Measurements from ENCODE around the gene LGALSL.

Gene LGALSL

DNA sequence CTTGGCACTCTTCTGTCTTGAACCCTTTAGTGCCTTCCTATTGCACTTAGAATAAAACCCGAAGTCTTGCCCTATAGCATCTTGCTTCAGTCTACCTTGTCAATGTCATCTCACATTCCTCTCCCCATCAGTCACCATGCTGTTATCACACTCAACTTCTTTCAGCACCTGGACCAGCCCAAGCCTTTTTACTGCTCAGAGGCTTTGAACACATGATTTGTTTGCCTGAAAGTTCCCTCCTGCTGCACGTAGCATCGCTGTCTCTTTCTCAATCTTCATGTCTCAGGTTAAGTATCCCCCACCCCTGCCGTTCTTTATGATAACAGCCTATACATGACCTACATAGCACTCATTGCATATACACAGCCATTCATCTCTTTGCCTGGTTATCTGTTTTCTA, 41.3 kb upstream of the LGALSL start:
- TF ChIP-seq, protein P1, sequence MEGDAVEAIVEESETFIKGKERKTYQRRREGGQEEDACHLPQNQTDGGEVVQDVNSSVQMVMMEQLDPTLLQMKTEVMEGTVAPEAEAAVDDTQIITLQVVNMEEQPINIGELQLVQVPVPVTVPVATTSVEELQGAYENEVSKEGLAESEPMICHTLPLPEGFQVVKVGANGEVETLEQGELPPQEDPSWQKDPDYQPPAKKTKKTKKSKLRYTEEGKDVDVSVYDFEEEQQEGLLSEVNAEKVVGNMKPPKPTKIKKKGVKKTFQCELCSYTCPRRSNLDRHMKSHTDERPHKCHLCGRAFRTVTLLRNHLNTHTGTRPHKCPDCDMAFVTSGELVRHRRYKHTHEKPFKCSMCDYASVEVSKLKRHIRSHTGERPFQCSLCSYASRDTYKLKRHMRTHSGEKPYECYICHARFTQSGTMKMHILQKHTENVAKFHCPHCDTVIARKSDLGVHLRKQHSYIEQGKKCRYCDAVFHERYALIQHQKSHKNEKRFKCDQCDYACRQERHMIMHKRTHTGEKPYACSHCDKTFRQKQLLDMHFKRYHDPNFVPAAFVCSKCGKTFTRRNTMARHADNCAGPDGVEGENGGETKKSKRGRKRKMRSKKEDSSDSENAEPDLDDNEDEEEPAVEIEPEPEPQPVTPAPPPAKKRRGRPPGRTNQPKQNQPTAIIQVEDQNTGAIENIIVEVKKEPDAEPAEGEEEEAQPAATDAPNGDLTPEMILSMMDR (IDR thresholded peaks at IDR 0.05; ENCODE audit: control extremely low read depth, extremely low read depth, low read depth, missing control alignments), result no peak
- no peak for DNase-seq (ENCODE audit: extremely low spot score)

DNA sequence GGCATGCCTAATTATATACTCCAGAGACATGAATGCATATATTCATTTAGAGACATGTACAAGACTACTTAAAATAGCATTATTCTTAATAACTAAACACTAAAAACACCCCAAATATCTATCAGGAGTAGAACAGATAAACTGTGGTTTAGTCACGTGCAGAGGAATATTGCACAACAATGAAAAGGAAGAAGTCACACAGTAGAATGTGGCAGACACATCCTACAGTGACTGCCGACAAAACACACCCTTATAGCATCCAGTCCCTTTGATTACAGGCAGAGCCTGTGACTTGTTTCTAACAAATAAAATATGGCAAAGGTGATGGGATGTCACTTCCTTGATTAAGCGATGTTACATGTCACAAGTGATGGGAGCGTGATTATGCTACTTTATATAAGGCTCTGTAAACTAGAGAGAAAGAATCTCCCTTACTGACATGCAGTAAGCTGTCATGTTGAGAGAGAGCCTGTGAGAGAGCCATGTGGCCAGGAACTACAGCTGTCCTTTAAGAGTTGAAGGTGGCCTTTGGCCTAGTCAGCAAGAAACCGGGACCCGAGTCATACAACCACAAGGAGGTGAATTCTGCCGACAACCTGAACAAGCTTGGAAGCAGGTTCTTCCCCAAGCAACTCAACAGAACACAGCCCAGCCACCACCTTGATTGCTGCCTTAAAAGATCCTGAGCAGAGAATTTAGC, 39.1 kb upstream of the LGALSL start:
- no peak for DNase-seq (ENCODE audit: extremely low spot score)
- ChIA-PET CTCF (interaction anchor here (1.0 kb wide), 1 partner anchor 22 kb away, joined by 3 read pairs; no protein-coding TSS in a partner anchor), POLR2A (no interaction called here)
- TF ChIP-seq, protein P1 (IDR thresholded peaks at IDR 0.05; ENCODE audit: control extremely low read depth, extremely low read depth, low read depth, missing control alignments), result no peak

More for the DNA sequence above, 41.3 kb upstream of the LGALSL start:
- CTCF ChIA-PET, result no interaction called here
- POLR2A ChIA-PET, result no interaction called here

DNA sequence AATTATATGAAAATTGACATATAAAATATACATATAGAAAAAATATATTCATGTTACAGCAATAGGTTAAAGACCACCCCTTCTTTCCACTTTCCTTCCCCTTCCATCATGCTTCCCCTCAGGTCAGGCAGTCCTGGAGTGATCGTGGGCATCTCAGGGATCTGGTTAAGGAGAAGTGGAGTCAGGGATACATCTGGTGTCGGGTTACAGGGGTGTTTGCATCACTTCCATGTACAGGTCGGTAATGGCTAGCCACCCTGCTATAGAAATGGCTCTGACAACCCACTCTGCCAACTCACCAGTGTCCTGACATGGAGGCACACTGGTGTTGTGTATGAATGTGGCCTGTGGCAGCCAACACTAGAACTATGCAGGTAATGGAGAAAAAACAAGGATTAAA, 36.3 kb upstream of the LGALSL start:
- POLR2A ChIA-PET, result no interaction called here
- CTCF ChIA-PET, result interaction anchor here (1.1 to 1.4 kb wide), 3 partner anchors 18 to 86 kb away, joined by 4 read pairs; no protein-coding TSS in a partner anchor
- TF ChIP-seq, protein P1 (IDR thresholded peaks at IDR 0.05; ENCODE audit: control extremely low read depth, extremely low read depth, low read depth, missing control alignments), result no peak
- no peak for DNase-seq (ENCODE audit: extremely low spot score)

DNA sequence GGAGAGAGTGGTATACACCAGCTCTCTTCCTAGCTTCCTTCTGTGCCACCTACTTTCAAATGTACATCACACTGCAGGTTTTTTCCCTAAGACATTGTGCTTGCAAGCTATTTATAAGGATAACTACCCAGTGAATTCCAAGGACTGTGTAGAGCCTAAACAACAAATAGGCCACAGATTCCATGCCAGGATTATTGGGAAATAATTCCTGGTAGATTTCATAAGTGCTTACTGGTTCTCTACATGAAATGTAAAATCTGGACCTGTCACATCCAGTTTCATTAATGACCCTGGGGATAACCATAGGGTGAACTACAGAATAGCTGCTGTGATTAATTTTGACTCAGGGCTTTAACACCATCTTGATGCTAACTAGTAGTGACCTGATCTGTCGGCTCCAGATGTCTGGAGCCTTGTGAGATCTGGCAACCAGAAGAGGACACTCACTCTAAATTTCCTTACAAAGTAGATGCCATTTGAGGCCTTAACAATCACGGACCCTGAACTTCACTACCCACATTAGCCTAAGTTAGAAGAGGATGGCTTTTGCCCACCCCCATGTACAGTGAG, 34.3 kb upstream of the LGALSL start:
- CTCF ChIA-PET, result interaction anchor here (1.2 kb wide), 1 partner anchor 19 kb away, joined by 3 read pairs; no protein-coding TSS in a partner anchor
- DNase-seq (ENCODE audit: extremely low spot score), result no peak
- TF ChIP-seq, protein P1 (IDR thresholded peaks at IDR 0.05; ENCODE audit: control extremely low read depth, extremely low read depth, low read depth, missing control alignments), result no peak
- POLR2A ChIA-PET, result no interaction called here

DNA sequence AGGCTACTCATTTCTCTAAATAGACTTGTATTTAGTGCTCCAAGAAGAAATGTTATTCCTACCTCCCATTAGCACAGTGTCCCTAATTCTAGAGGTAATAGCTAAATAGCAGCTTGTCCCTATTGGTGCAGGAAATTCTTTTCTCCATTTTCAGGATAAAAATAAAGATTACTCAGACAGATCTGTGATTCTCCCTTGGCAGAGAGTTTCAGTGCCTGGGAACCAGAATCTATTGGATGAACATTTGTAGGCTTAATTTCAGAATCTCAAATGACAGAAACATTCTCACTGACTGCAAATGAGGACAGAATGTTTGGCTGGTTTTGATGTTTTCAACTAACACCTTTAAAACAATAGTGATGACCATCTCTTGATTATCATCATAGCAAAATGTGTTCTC, 33.3 kb upstream of the LGALSL start:
- ChIA-PET POLR2A (no interaction called here), CTCF (interaction anchor here (1.0 to 2.0 kb wide), 5 partner anchors 9 to 166 kb away, joined by 3 to 6 read pairs (median 4); no protein-coding TSS in a partner anchor)
- TF ChIP-seq, protein P1 (IDR thresholded peaks at IDR 0.05; ENCODE audit: control extremely low read depth, extremely low read depth, low read depth, missing control alignments), result no peak
- no peak for DNase-seq (ENCODE audit: extremely low spot score)

DNA sequence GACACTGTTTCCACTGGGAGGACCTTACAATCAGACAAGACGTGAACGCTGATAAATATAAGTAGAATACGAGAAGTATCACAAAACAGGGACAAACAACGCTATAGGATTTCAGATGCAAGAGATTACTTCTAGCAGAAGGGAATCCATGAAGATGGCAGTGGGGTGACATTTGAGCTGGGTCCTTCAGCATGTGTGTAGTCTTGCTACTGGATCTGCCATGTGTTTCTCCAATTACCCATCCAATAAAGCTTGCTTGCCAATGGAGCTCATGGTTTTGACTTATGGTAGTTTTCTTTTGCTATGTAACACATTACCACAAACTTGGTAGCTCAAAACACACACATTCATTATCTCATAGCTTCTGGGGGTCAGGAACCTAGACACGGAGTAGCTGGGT, 32.8 kb upstream of the LGALSL start:
- CTCF ChIA-PET, result interaction anchor here (1.0 to 2.0 kb wide), 5 partner anchors 8 to 165 kb away, joined by 3 to 6 read pairs (median 4); no protein-coding TSS in a partner anchor
- TF ChIP-seq, protein P1 (IDR thresholded peaks at IDR 0.05; ENCODE audit: control extremely low read depth, extremely low read depth, low read depth, missing control alignments), result no peak
- POLR2A ChIA-PET, result no interaction called here
- no peak for DNase-seq (ENCODE audit: extremely low spot score)
